DLD1 (cell line): Measurements from ENCODE around the gene POPDC2.

Experiments used
- in situ Hi-C: cut with HindIII; loops from 2 replicates; pipeline ENCODE4 v1.10.0; 2017; ENCODE audit warnings: low sequenced_read_pairs

The POPDC2 gene

GRCh38 chr3:119672776-119673175, 12.4 kb upstream of the POPDC2 start:
- in situ Hi-C loops = no loop called here

GRCh38 chr3:119669906-119670570, 9.6 kb upstream of the POPDC2 start:
- in situ Hi-C loops = no loop called here

DNA sequence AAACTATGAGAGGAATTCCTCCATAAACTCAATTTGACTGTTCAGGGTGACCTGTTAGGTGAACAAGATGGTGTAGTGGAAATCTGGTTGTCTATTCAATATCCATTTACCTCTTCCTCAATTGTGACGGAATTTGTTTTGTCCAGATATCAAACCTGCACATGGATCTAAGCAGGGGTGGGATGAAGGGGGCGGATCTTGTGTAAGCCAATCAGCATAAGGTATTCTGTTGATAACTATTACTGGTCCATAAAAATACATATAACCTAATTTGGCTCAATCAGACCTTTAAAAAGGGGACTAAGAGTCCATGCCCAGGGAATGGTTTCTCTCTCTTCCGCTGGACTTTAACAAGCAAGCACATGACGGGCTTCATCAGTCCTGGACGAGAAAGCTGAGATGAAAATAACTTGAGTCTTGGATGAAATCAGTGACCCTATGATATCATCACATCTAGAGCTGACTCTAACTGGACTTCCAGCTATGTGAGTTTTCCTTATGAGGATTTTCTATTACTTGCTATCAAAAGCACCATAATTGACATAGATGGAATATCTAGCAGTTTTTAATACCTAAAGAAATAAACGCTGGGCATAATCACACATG, 5.7 kb upstream of the POPDC2 start:
- in situ Hi-C loops = no loop called here

DNA sequence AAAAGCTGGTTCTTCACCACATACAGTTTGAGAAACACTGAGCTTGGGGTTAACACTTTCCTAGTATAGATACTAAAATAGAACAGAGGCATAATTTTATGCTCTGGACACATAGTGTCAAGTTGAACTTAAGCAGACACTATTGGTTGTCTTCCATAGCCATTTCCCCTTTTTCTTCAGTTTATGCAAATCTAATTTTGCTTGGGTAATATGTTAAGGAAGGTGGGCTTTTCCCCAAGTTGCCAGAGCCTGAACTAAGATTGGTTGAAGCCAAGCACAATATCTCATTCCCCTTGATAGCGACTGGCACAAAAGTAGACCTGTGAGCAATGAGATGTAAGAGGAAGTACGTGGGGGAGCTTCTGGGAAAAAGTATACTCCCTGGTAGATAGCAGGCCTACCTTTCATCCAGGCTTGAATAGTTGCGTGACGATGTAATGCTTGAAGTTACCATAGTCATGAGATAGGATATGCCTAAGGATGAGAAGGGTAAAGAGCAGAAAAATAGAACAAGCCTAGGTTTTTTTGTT, 4.5 kb upstream of the POPDC2 start:
- in situ Hi-C loops = no loop called here

GRCh38 chr3:119664370-119664769, 4.0 kb upstream of the POPDC2 start:
- in situ Hi-C loops = no loop called here

DNA sequence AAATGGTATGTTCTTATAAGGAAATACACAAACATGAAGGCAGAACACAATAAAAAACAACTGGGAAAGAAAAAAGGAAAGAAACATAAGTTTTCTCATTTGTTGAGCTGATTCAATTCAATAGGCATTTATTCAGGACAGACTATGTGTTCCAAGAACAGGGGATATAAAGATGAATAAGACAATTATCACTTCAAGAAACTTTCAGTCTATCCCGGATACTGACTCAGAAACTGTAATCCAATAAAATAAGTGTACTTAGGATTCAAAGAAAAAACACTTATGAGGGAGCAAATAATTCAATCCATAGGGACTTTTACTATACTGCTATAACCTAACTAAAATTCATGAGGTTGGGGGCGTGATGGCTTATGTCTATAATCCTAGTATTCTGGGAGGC, 3.5 kb upstream of the POPDC2 start:
- in situ Hi-C loops = no loop called here

- in situ Hi-C loops = no loop called here
Measured at GRCh38 chr3:119662604-119663373, 2.4 kb upstream of the POPDC2 start.

DNA sequence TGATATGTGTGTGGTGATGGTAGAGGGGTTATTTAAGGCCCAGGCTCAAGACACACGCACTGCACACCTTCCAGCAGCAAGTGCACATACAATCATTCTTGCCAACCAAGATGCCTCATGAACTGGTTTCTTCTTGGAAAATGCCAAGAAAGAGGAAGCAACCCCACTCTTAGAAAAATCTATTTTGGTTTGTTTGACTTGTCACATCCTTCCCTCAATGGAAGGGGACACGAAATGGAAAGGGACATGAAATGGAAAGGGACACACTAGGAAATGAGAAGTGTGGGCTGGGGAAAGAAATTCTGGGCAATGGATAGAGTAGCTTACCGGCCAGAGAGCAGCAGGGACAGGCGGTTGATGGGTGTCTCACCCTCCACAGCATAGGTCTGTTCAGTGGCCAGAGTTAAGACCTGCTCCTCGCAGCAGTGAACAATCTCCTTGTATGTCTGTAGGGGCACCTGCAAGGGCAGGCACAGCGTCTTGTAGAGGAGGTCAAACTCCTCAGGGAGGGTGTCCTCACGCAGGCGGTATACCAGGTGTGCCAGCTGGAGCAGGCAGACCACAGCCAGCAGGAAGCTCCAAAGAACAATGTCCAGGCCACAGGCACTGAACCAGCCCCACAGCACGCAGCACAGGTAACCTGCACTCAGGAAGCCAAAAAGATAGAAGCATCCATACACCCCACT, 640 bp downstream of the POPDC2 start:
- in situ Hi-C loops = no loop called here

DNA sequence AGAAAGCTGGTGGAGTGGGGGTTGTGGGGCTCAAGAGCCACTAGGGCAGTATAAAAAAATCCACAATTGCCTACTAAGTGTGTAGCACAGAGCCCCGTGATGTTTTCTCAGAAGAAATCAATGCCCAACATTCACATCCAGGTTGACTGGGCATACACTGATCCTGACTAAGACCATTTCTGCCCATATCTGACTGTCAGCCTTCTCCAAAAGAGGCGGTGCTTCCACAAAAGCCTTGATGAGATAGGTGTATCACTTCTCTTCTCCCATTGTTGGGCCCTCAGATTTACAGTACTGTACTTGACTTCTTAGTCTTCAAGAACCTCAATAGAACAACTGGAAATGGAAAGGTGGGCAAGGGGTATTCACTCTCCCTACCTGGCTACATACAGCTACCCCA, 1.4 kb downstream of the POPDC2 start:
- in situ Hi-C loops = no loop called here

DNA sequence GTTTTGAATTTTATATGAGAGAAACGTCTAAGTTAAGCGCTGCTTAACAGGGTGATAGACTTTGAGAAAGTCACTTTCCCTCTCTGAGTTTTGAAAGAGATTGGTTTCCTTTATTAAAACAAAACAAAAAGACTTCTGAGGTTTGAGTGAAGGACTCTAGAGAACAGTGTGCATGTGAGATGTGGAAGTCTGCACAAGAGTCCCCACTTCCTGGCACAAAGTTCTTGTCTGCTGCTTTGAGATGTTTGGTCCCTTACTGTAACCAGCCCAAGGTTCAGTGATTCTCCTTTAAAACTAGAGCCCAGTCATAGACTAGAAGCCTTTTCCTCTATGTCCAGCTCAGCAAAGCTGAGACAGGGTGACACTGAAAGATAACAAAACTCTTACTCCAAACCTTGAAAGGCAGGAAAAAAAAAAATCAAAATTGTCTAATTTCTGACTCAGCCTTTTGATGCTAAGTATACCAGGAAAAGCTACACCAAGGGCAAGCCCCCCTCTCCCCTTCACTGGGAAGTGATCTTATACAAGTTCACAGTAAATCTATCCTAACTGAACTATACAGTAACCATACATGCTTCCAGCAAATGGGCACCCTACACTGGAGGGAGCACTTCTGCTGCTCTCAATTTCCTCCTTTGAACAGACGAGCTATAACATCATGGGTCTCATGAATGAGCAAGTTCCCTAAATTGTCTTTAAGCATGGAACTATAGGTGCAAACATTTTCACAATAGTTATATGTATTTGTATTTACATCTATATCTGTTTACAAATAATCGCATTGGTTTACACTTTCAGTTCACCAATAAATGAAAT, 2.3 kb downstream of the POPDC2 start:
- in situ Hi-C loops = no loop called here

DNA sequence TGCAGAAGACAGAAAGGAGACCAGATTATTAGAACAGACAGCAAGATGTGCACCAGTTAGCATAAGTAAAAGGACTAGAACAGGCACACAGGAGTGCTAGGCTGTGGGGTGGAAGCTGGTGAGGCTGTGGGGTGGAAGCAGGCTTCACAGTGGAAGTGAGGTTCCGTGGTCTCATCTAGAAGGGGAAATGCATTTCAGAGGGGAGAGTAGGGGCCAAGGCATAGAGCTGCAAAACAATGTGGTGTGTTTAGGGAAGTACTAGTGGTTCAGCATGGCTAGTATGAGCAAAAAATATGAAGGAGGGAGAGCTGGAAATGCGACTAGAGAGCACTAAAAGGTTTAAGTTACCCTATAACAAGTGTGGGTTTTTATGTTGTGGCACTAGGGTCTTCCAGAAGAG, 6.5 kb downstream of the POPDC2 start:
- in situ Hi-C loops = no loop called here

DNA sequence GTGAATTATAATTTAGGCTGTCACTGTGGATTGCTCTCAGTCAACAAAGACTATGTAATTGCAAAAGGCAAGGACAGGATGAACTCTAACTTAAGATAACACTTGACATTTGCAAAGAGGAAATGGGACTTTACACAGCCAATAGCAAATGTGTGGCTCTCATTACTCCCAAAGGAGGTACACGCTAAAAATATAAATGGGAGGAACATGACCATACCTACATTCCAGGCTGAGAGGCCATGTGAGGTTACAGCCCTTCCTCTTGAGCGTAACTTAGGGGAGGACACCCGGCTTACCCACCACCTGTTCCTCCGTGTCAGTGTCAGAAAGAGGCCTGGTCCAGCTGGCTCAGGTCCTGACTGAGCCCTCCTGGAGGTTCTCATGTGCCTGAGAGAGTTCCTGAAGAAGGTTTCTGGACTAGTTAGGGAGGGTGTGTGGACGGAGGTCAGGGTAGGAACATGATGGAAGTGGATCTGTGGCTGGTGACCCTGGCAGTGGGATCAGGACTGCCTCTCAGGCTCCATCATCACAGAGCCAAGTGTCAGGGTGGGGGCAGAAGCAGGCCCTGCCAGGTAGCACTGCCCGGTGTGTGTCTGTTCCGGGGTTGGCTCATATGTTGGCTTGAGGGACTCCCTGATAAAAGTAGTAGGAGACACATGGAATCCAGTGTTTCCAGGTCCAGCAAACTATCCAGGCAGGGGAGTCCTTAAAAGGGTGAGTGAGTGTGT, 7.9 kb downstream of the POPDC2 start:
- in situ Hi-C loops = no loop called here

DNA sequence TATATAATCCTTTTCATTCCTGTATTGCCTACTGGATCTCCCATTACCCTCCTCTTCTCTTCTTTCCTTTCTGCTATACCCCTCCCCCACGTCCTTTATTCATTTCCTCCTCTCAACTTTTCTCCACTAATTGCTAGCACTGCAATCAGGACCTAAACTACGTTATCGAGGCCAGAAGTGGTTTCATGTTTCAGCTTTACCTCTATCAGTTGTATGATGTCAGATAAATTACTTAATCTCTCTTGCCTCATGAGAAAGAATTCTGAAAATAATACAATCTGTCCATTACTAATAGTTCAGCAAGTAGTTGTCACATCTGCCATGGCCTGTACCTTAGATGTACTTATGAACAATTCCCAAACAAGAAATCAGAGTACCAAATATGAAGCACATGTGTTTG, 10.6 kb downstream of the POPDC2 start:
- in situ Hi-C loops = no loop called here

DNA sequence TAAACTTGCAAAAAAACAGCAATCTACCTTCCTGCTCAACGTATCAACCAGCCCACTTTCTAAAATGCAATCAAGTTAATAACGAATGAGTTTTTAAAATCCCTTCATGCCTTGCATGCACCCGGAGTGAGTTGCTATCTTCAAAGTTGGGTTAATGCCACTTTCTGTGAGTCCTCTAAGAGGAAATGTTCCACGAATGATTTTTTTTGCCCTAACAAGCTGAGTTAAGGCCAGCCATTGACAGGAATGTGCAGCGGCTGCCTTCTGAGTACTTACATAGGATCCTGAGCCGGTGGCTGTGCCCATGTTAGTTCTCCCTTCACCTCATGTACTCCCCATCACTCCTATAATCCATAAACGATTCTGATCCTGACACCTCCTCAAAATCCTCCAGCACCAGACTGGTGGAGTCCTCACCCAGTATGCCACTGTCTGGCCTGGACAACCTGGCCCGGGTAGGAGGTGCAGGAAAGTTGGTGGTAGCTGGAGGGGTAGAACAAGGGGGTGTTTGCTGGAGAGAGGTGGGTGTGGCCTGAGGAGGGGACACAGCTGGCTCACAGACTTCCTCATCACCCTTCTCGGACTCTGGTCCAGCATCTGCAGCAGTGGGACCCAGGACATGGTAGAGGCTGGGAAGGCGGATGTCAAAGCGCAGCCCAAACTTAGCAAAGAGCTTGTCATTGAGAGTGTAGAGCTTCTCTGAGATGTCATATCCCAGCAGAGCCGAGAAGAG, 12.4 kb downstream of the POPDC2 start:
- in situ Hi-C loops = no loop called here

GRCh38 chr3:119647171-119647570, 13.2 kb downstream of the POPDC2 start:
- in situ Hi-C loops = no loop called here

DNA sequence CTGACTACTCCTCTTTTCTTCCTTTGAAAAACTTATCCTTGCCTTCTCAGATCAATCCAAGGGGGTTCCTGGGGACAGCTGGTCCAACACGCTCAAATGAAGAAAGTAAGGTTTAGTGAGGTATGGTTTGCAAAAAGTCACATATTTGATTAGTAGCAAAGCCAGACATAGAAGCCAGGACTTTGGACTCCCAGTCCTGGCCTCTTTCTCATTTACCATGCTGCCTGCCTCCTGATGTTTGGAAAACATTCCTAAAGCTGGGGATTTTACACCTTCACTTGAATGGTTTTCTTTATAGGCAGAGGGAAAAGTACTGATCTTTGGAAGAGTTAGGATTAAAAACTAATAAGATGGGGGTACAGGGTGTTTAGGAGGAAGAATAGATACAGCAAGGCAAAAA, 14.6 kb downstream of the POPDC2 start:
- in situ Hi-C loops = no loop called here

GRCh38 chr3:119644481-119644880, 15.9 kb downstream of the POPDC2 start:
- in situ Hi-C loops = no loop called here

DNA sequence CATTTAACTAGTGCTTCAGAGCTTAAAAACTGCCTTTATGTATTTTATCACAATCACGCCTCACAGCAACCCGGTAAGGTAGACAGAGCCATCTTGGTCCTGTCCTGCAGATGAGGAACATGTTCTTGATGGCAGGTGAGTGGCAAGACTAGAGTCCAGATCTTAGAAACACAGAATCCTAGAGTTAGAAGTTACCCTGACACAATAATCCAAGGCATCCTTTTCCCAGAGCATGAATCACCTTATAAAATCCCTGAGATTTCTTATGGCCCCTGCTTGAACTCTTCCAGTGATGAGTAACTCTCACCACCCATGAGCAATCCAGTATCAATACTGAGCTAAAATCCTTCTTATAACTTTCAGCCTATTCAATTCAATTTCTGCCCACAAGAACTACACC, 16.9 kb downstream of the POPDC2 start:
- in situ Hi-C loops = no loop called here

GRCh38 chr3:119642746-119643473, 17.5 kb downstream of the POPDC2 start:
- in situ Hi-C loops = no loop called here
